ENCODE data around the gene GNRHR. TPM values are rescaled to one million over a fixed set of nuclear protein-coding genes. Genes with fewer than 3 reads are reported as not detected.

Gene GNRHR
- total and polyA plus RNA-seq, 2 experiments from 2014 or later: 0.10 TPM; not detected in 1

GRCh38 chr4:67727124-67727850, 26.9 kb downstream of the GNRHR start (continued):
- TF ChIP-seq CREB1 (CRISPR knock-in tag; IDR thresholded peaks at IDR 0.05; ENCODE audit: low read depth): no peak
- no peak for TF ChIP-seq ZNF331 (CRISPR knock-in tag; IDR thresholded peaks at IDR 0.05; ENCODE audit: low read depth)
- TF ChIP-seq NANOG (IDR thresholded peaks at IDR 0.05; ENCODE audit: borderline replicate concordance): no peak
- TF ChIP-seq, protein P1, sequence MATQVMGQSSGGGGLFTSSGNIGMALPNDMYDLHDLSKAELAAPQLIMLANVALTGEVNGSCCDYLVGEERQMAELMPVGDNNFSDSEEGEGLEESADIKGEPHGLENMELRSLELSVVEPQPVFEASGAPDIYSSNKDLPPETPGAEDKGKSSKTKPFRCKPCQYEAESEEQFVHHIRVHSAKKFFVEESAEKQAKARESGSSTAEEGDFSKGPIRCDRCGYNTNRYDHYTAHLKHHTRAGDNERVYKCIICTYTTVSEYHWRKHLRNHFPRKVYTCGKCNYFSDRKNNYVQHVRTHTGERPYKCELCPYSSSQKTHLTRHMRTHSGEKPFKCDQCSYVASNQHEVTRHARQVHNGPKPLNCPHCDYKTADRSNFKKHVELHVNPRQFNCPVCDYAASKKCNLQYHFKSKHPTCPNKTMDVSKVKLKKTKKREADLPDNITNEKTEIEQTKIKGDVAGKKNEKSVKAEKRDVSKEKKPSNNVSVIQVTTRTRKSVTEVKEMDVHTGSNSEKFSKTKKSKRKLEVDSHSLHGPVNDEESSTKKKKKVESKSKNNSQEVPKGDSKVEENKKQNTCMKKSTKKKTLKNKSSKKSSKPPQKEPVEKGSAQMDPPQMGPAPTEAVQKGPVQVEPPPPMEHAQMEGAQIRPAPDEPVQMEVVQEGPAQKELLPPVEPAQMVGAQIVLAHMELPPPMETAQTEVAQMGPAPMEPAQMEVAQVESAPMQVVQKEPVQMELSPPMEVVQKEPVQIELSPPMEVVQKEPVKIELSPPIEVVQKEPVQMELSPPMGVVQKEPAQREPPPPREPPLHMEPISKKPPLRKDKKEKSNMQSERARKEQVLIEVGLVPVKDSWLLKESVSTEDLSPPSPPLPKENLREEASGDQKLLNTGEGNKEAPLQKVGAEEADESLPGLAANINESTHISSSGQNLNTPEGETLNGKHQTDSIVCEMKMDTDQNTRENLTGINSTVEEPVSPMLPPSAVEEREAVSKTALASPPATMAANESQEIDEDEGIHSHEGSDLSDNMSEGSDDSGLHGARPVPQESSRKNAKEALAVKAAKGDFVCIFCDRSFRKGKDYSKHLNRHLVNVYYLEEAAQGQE (IDR thresholded peaks at IDR 0.05; ENCODE audit: unreplicated experiment): no peak
- TF ChIP-seq ZNF114 (CRISPR knock-in tag; IDR thresholded peaks at IDR 0.05): no peak
- TF ChIP-seq CTCF (conservative IDR thresholded peaks at IDR 0.05; ENCODE audit: low read depth in 2 of 2): no peak
- no peak for TF ChIP-seq POLR2AphosphoS5 (IDR thresholded peaks at IDR 0.05; ENCODE audit: low read depth)
- TF ChIP-seq ETS1 (IDR thresholded peaks at IDR 0.05): no peak

- Histone ChIP-seq H3K4me3 (no peak overlapping the region), H3K79me2 (replicated peaks; ENCODE audit: insufficient read depth) (no peaks in the 10 kb centered on the region), H3K9me2 (ENCODE audit: insufficient read depth) (peaks cover 9% of the 10 kb centered on the region; the same call in 1 of the 2 replicates), H4K20me1 (replicated peaks; ENCODE audit: insufficient read depth) (no peaks in the 10 kb centered on the region), H3K27ac (ENCODE audit: low read depth) (no peak overlapping the region), H3K27me3 (ENCODE audit: insufficient read depth) (no peaks in the 10 kb centered on the region), H3K4me1 (ENCODE audit: insufficient read depth) (no peaks in the 10 kb centered on the region), H2AFZ (no peak overlapping the region), H3F3A (replicated peaks; ENCODE audit: low read depth) (no peaks in the 10 kb centered on the region), H3K36me3 (ENCODE audit: insufficient read depth) (no peaks in the 10 kb centered on the region), H3K4me2 (no peak overlapping the region)
- Mint-ChIP-seq H3K27me3 (ENCODE audit: insufficient read depth, low read depth, poor library complexity) (peaks cover 2% of the 10 kb centered on the region), H3K27ac (no peak overlapping the region), H3K9me3 (peaks cover 6% of the 10 kb centered on the region; the same call in 1 of the 3 replicates), H3K4me1 (peaks cover 25% of the 10 kb centered on the region), H3K36me3 (ENCODE audit: low read depth) (peaks cover 24% of the 10 kb centered on the region), H3K4me3 (no peak overlapping the region)
- ATAC-seq (no peak), DNase-seq (ENCODE audit: low spot score) (no peak)
- TF ChIP-seq ZNF331 (CRISPR knock-in tag; IDR thresholded peaks at IDR 0.05; ENCODE audit: low read depth) (no peak), CREB1 (CRISPR knock-in tag; IDR thresholded peaks at IDR 0.05; ENCODE audit: low read depth) (no peak), ETS1 (IDR thresholded peaks at IDR 0.05) (no peak), EZH2phosphoT487 (IDR thresholded peaks at IDR 0.05; ENCODE audit: unreplicated experiment) (no peak), NANOG (IDR thresholded peaks at IDR 0.05; ENCODE audit: borderline replicate concordance) (no peak), ZNF114 (CRISPR knock-in tag; IDR thresholded peaks at IDR 0.05) (no peak)
Measured at GRCh38 chr4:67725981-67726380, 28.2 kb downstream of the GNRHR start.

All from GM23338 (cell line).